NCI-H187 treated with DMSO at 0.1 percent for 48 hours (cell line): ENCODE measurements around the gene PADI4.

Experiments used
- DNase-seq: peaks from one replicate; lab custom pipeline; 2025; lab: John Stamatoyannopoulos, UW

PADI4 gene

GRCh38 chr1:17350083-17350482 is 42.1 kb downstream of the PADI4 start:
- DNase-seq: no peak

- no peak for DNase-seq
Observed at GRCh38 chr1:17350928-17351446, 43.0 kb downstream of the PADI4 start.

GRCh38 chr1:17351598-17352324 is 43.8 kb downstream of the PADI4 start:
- no peak for DNase-seq

GRCh38 chr1:17352419-17352909 is 44.5 kb downstream of the PADI4 start:
- no peak for DNase-seq

- DNase-seq: no peak
Observed at GRCh38 chr1:17355898-17356297, 47.9 kb downstream of the PADI4 start.

GRCh38 chr1:17356387-17357026 is 48.5 kb downstream of the PADI4 start:
- DNase-seq: no peak

- no peak for DNase-seq
Observed at GRCh38 chr1:17358557-17358956, 50.6 kb downstream of the PADI4 start.

- no peak for DNase-seq
Observed at GRCh38 chr1:17359031-17359430, 51.0 kb downstream of the PADI4 start.

- DNase-seq: no peak
Observed at GRCh38 chr1:17359808-17360207, 51.8 kb downstream of the PADI4 start.

GRCh38 chr1:17360272-17360956 is 52.4 kb downstream of the PADI4 start:
- no peak for DNase-seq

- DNase-seq: no peak
Observed at GRCh38 chr1:17361687-17362086, 53.7 kb downstream of the PADI4 start.

GRCh38 chr1:17363351-17363750 is 55.4 kb downstream of the PADI4 start:
- DNase-seq: no peak

GRCh38 chr1:17363771-17364170 is 55.8 kb downstream of the PADI4 start:
- DNase-seq: no peak

- no peak for DNase-seq
Observed at GRCh38 chr1:17365293-17365692, 57.3 kb downstream of the PADI4 start.

GRCh38 chr1:17369466-17369865 is 61.5 kb downstream of the PADI4 start:
- no peak for DNase-seq

- no peak for DNase-seq
Observed at GRCh38 chr1:17370618-17371017, 62.6 kb downstream of the PADI4 start.

- no peak for DNase-seq
Observed at GRCh38 chr1:17371896-17372295, 63.9 kb downstream of the PADI4 start, which contains the start of gene PADI6. PADI6 (plus strand) TSS chr1:17372196; CDS start chr1:17372246, 50 bp downstream.

- DNase-seq: no peak
Observed at GRCh38 chr1:17372955-17373354, 65.0 kb downstream of the PADI4 start.

GRCh38 chr1:17375651-17376050 is 67.7 kb downstream of the PADI4 start:
- no peak for DNase-seq

- no peak for DNase-seq
Observed at GRCh38 chr1:17377325-17377953, 69.4 kb downstream of the PADI4 start.

- no peak for DNase-seq
Observed at GRCh38 chr1:17381161-17381560, 73.2 kb downstream of the PADI4 start.

- no peak for DNase-seq
Observed at GRCh38 chr1:17392199-17392740, 84.3 kb downstream of the PADI4 start.
